Melanocyte of skin (primary cell): ENCODE data around the gene SNRNP25. TPM values are rescaled to one million over a fixed set of nuclear protein-coding genes. Genes with fewer than 3 reads are reported as not detected.

Source experiments
- small RNA-seq, 2 donors: library from RNA; depleted of rRNA; stranded (forward); fragments of <200 nt; gene quantifications; one replicate each; pipeline ENCODE3, GENCODE V24; 2012
- total RNA-seq, 2 donors: library from RNA; depleted of rRNA; stranded (reverse); fragments of >200 nt; gene quantifications; 2 replicates each; pipeline ENCODE4 v1.2.3, GENCODE V29; 2012

The SNRNP25 gene
- total RNA-seq: 10 to 100 TPM; 18.2 to 25.3 TPM

DNA sequence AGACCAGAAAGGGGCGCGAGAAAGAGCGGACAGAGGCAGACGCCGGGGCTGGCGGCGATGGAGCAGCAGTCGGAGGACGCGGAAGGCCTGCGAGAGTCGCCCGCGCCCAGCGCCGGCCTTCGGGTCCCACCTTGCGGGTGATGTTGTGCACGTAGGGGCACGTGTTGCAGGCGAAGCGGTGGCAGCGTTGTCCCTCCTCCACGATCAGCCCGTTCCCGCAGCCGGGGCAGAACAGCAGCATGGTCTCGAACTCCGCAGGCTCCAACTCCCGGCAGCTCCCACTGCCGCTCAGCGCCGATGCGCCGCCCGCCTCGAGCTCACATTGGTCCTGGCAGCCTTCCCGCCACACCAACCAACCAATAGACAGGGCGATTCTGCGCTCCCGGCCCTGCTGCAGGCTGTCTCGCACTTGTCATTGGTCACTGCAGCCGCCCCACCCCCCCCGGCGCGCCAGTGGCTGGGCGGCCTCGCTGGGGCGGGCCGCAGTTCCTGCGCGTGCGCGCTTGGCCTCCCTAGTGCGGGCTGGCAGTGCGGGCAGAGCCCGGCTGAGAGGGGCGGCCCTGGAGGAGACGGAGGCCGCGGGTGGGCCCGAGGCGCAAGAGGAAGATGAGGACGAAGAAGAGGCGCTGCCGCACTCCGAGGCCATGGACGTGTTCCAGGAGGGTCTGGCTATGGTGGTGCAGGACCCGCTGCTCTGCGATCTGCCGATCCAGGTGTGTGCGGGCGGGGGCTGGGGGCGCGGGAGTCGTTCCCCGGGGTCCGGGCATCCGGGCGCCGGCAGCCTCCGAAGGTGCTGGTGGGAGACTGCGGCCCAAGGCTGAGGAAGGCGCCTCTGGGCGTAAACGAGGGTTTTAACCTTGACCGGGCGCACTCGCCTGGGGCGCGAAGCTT, at the start of gene SNRNP25, which contains the start of gene POLR3K:
Gene SNRNP25 (plus strand): TSS at position 483 of the 891 bp plus-strand sequence. CDS start 189 bp downstream, at position 672.
Gene POLR3K (minus strand): TSS at position 263 of the 891 bp plus-strand sequence. CDS start 22 bp downstream, at position 241.

GRCh38 chr16:72561-73548, 19.2 kb downstream of the SNRNP25 start, which contains the start of gene RHBDF1:
TSS of gene RHBDF1 (minus strand) at chr16:72631. CDS start at chr16:65015, 7,616 bp downstream.

GRCh38 chr16:77807-78443, 24.3 kb downstream of the SNRNP25 start, which contains the start of gene MPG:
TSS of gene MPG (plus strand) at chr16:78225. CDS start at chr16:78310, 85 bp downstream.

Small RNA genes lying within 50 kb of the gene (small RNA-seq; reads per million reads assigned to genes)
- 0 reads per million in 2 donors for gene MIR6859-4
- 0 reads per million in 2 donors for gene Z69720.2

Other genes starting within 250 kb of the SNRNP25 start
- 10 to 100 TPM in 1 of 2 donors, 1 to 10 TPM in 1; 3.1 to 13.3 TPM for gene POLR3K, start 220 bp upstream of the SNRNP25 start, total RNA-seq
- gene RHBDF1, start 18.8 kb downstream of the SNRNP25 start, total RNA-seq: 10 to 100 TPM; 16.5 to 26.0 TPM
- gene MPG, start 24.4 kb downstream of the SNRNP25 start, total RNA-seq: 100 to 1,000 TPM in 1 of 2 donors, 10 to 100 TPM in 1; 84.3 to 138 TPM
- gene NPRL3, start 84.8 kb downstream of the SNRNP25 start, total RNA-seq: 10 to 100 TPM in 1 of 2 donors, 1 to 10 TPM in 1; 7.9 to 13.3 TPM
- not detected for gene HBZ, start 98.8 kb downstream of the SNRNP25 start, total RNA-seq
- not detected for gene HBM, start 112.2 kb downstream of the SNRNP25 start, total RNA-seq
- not detected for gene HBA2, start 119.0 kb downstream of the SNRNP25 start, total RNA-seq
- gene HBA1, start 122.9 kb downstream of the SNRNP25 start, total RNA-seq: not detected
- gene HBQ1, start 126.6 kb downstream of the SNRNP25 start, total RNA-seq: 1 to 10 TPM; 1.3 to 1.4 TPM
- gene LUC7L, start 175.6 kb downstream of the SNRNP25 start, total RNA-seq: 10 to 100 TPM; 30.3 to 30.6 TPM
- gene FAM234A, start 181.0 kb downstream of the SNRNP25 start, total RNA-seq: 100 to 1,000 TPM in 1 of 2 donors, 10 to 100 TPM in 1; 68.9 to 126 TPM
- gene RGS11, start 222.1 kb downstream of the SNRNP25 start, total RNA-seq: 1 to 10 TPM in 1 of 2 donors, under 1 TPM in 1; 0.33 to 2.1 TPM
- not detected for gene ARHGDIG, start 226.8 kb downstream of the SNRNP25 start, total RNA-seq
- gene PDIA2, start 229.3 kb downstream of the SNRNP25 start, total RNA-seq: not detected